Posterior cingulate gyrus (tissue), 11 donors: ENCODE measurements around the gene IRAK2.
A peak's percentile ranks its signal among the peaks of the same experiment; 100 is the strongest.

Experiments used
- DNase-seq, 10 donors: peaks; one replicate each; pipeline versions ENCODE4 v3.0.0 to v3.0.0-alpha.2; 2020 to 2021; ENCODE audit warnings: mixed read lengths in 3 of 10
- intact Hi-C: fragments of 100-400 bp; cut with DNase I; formaldehyde crosslinking; loops from one replicate; pipeline ENCODE4 v1.15.1; 2023

The IRAK2 gene

GRCh38 chr3:10215578-10216368 is 51.1 kb downstream of the IRAK2 start:
- DNase-seq: peak in 1 of 10 donors; percentile 10
- intact Hi-C loops: no loop called here

- intact Hi-C loops: no loop called here
Observed at GRCh38 chr3:10217359-10217758, 52.6 kb downstream of the IRAK2 start.

GRCh38 chr3:10219737-10220136 is 55.0 kb downstream of the IRAK2 start:
- intact Hi-C loops: no loop called here
- DNase-seq: no peak

More at GRCh38 chr3:10217359-10217758, 52.6 kb downstream of the IRAK2 start:
- DNase-seq: no peak

GRCh38 chr3:10223676-10224639 is 59.2 kb downstream of the IRAK2 start:
- intact Hi-C loops: loop anchor here (2.0 kb wide), 1 partner anchor 59 kb away; the partner anchor contains the start of gene IRAK2
- DNase-seq: no peak

- intact Hi-C loops: loop anchor here (2.0 kb wide), 1 partner anchor 60 kb away; the partner anchor contains the start of gene IRAK2
- peak in 9 of 10 donors; percentile 52 to 95 (median 77) for DNase-seq
Observed at GRCh38 chr3:10224794-10225665, 60.3 kb downstream of the IRAK2 start.

GRCh38 chr3:10226293-10226692 is 61.6 kb downstream of the IRAK2 start:
- DNase-seq: no peak
- intact Hi-C loops: no loop called here

- DNase-seq: no peak
- intact Hi-C loops: no loop called here
Observed at GRCh38 chr3:10228248-10228950, 63.7 kb downstream of the IRAK2 start.

GRCh38 chr3:10229576-10229975 is 64.9 kb downstream of the IRAK2 start:
- DNase-seq: no peak
- intact Hi-C loops: no loop called here

- intact Hi-C loops: no loop called here
- DNase-seq: no peak
Observed at GRCh38 chr3:10232137-10232536, 67.4 kb downstream of the IRAK2 start.

GRCh38 chr3:10233988-10234387 is 69.3 kb downstream of the IRAK2 start:
- intact Hi-C loops: no loop called here

GRCh38 chr3:10234526-10235230 is 70.0 kb downstream of the IRAK2 start:
- intact Hi-C loops: no loop called here
- DNase-seq: no peak

More at GRCh38 chr3:10233988-10234387, 69.3 kb downstream of the IRAK2 start:
- DNase-seq: no peak

- intact Hi-C loops: no loop called here
- no peak for DNase-seq
Observed at GRCh38 chr3:10235551-10235950, 70.8 kb downstream of the IRAK2 start.

- intact Hi-C loops: no loop called here
- no peak for DNase-seq
Observed at GRCh38 chr3:10238345-10239183, 73.8 kb downstream of the IRAK2 start.

- no peak for DNase-seq
Observed at GRCh38 chr3:10240799-10241198, 76.1 kb downstream of the IRAK2 start.

GRCh38 chr3:10242182-10243065 is 77.7 kb downstream of the IRAK2 start:
- intact Hi-C loops: no loop called here
- no peak for DNase-seq

More at GRCh38 chr3:10240799-10241198, 76.1 kb downstream of the IRAK2 start:
- intact Hi-C loops: no loop called here

- intact Hi-C loops: no loop called here
- DNase-seq: no peak
Observed at GRCh38 chr3:10244009-10244408, 79.3 kb downstream of the IRAK2 start.
